HPDE6-E6E7 (cell line): ENCODE measurements around the gene GRM1.
"Not testable (repeated sequence)": the region's sequence is repeated elsewhere in the genome, so short reads cannot be mapped to it uniquely, and the experiment has no call there.

ENCODE experiments used
- DNase-seq: peaks from one replicate; pipeline ENCODE4 v3.0.0; 2011; ENCODE audit warnings: missing footprints; ENCODE audit errors: extremely low spot score

Gene GRM1

GRCh38 chr6:146271163-146271562 lies 242.3 kb downstream of the GRM1 start:
- not testable (repeated sequence) for DNase-seq

DNA sequence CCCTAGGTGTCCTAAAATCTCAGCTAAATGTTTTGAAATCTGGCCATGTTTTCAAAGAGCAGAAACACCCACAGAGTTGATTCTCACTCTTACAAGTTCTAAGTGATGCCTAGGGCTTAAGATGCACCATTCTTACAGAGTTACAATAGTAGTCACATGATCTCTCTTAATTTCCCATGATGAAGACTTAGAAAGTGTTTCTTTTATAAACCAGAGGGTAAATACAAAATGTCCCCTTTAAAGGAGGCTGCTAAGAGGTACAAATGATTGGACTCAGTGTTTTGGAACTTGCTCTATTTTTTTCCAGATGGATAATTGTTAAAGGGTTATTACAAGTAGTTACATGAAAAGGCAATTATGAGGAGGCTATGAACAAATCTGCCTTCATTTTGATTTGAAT lies 244.6 kb downstream of the GRM1 start:
- DNase-seq = no peak

GRCh38 chr6:146277142-146277541 lies 248.3 kb downstream of the GRM1 start:
- no peak for DNase-seq

DNA sequence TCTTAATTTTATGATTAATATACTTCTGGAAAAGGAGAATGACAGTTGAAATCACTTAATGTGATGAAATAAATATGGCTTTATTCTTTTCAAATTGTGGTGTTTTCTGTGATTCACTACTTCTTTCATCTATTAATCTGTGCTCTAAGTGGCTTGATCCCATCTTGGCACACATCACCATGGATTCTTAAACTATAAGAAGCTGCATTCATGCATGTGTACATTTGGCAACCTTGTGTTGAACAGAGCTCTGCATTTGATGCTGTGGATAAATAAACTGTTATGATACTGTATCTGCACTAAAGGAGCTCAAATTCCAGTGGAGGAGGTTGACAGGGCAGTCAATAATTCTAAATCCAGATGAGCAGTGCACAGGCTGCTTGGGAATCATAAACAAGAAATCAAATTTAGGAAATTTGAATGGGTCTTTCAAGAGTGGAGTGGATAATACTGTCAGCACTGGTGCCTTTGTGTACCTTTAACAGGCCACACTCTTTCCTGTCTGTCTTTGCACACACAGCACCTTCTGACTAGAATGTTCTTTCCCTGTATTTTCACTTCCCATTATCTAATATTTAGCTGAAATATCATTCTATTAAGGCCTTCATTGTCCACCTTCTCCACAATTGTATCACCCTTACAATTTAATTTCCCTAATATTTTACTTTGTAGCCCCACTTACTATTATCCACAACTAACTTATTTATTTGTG lies 252.9 kb downstream of the GRM1 start:
- DNase-seq = no peak

DNA sequence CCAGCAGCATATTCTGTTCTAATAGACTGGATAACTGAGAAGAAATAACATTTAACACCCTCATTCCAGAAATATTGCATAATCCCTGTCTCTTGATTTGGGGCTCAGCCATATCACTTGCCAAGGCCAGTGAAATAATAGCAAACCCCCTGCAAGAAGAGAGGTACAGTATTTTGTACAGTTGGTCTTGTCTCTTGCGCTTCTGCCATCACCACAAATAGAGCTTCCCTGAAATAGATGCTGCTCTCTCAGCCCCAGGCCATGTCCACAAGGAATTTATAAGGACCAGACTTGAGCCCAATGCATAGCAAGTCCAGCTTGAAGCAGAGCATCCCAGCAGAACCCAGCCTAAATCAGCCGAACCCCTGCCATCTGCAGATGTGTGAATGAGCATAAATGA lies 254.0 kb downstream of the GRM1 start:
- no peak for DNase-seq

GRCh38 chr6:146284311-146284710 lies 255.4 kb downstream of the GRM1 start:
- DNase-seq = no peak

GRCh38 chr6:146286961-146287360 lies 258.1 kb downstream of the GRM1 start:
- no peak for DNase-seq

DNA sequence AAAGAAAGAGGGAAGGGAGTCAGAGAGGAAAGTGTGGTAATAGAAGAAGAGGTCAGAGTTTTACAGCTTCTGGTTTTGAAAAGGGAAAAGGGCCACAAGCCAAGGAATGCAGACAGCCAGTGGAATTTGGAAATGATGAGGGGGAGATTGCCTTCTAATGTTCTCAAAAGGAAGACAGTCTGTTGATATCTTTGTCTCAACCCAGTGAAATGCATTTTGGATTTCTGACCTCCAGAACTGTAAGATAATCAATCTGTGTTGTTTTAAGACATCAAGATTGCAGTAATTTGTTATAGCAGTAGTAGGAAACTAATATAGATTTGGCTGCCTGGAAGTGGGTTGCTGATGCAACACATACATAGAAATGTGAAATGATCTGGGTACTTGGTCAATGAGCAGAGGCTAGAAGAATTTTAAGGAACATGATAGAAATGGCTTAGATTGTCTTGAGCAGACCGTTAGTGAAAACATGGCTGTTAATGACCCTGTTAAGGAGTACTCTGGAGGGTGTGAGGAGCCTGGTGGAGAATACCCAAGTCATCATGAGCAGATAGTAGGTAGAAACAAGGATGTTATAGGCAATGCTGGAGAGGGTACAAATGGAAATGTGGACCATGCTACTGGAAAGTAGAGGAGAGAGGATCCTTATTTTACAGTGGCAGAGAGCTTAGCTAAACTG lies 259.0 kb downstream of the GRM1 start:
- no peak for DNase-seq

- DNase-seq = peak; percentile 28
These were observed 261.1 kb downstream of the GRM1 start for GRCh38 chr6:146289816-146290588.

DNA sequence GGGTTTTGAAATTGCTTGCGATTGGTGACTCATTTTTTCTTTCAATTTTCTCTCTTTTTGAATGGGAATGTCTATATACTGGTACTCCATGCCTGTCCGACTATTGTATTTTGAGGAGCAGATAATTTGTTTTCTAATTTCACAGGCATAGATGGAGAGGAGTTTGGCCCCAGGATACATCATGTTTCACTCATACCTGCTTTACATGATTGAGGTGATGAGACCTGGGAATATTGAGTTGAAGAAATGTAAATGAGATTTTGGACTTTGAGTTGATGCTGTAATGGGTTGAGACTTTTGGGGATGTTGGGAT lies 261.7 kb downstream of the GRM1 start:
- DNase-seq = no peak

GRCh38 chr6:146292506-146292905 lies 263.6 kb downstream of the GRM1 start:
- no peak for DNase-seq

GRCh38 chr6:146295695-146296094 lies 266.8 kb downstream of the GRM1 start:
- DNase-seq = no peak

DNA sequence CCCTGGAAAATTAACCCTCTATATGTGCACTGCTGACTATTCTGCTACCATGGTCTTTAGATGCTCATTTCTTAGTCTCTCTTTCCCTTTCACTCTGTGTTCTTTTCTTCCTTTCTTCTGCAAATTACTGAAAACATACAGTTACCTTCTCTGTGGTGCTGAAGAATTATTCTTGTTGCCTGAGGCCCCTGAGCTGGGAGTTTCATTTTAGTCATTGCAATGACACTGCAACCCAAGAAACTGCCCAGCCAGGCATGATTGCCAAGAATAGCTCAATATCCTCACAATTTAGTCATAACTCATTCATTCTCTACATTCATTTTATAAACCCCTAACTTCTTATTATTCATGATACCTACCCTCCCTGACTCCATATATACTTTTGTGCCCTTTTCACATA lies 269.0 kb downstream of the GRM1 start:
- no peak for DNase-seq

DNA sequence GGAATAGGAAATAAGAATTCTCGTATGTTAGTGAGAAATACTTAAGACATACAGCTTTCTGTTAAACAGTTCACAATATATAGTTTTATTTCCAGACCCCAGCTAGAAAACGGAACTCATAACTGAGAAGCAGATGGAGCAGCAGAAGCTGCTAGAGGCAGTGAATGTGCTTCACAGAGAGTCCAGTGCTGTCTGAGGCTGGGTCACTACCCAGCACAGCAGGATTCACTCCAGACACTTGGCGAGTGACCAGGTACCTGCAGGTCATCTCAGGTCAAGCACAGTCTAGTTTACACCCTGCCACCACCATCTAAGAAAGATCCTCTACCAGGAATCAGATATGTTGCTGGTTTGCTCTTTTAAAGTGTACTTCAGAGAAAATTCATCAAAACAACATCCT lies 271.7 kb downstream of the GRM1 start:
- DNase-seq = no peak

GRCh38 chr6:146301764-146302163 lies 272.9 kb downstream of the GRM1 start:
- DNase-seq = no peak

DNA sequence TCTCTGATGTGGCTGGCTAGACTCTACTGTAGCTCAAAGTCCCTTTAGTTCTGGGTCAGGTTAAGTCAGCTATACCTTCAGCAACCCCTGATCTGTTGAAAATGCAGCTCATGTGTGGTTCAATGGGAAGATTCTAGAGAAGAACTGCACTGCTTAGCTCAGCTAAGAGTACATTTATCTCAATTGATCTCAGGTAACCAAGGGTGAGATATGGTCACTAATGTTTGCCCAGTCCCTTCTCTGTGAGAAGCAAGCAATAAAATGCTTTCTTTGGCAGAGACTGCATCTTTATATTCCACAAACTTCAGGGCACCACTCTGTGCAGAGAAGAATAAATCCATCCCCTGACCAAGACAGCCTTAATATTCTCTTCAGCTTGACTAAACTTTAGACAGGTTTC lies 274.1 kb downstream of the GRM1 start:
- DNase-seq = no peak

DNA sequence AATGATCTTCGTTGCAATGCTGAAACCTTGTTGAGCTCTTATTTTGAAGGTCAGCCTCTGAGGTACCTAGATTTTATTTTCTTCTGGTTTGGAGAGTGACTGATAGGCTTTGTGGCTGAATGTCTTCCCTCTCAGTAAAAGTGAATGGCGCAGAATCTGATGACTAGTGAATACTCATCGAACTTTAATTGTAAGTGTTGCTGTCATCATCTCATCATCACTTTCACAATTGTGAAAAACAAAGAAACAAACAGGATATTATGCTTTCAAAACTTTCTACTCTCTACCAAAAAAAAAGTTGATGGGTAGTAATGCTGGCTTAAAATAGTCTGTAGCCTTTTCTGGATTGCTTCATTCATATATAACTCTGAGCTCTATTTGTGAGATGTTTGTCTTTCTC lies 275.3 kb downstream of the GRM1 start:
- DNase-seq = no peak

- DNase-seq = no peak
These were observed 276.2 kb downstream of the GRM1 start for GRCh38 chr6:146305092-146305491.

DNA sequence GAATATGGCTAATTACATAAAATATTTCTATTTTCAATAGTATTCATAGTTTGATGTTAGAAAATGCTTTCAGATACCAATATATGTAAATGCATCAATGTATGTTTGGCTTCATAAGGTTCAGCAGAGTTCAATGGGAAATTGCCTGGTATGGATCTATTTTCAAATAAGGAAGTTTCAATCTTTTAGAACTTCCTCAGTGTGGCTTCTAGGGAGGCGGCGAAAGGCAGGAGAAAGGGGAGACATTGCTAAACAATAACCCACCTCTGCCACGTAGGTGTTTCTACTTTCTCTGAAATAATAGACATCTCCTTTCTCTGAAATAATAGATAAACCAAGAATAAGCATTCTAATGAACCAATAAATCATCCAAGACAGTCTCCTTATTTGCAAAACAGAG lies 277.1 kb downstream of the GRM1 start:
- DNase-seq = no peak

- DNase-seq = no peak
These were observed 281.8 kb downstream of the GRM1 start for GRCh38 chr6:146310628-146311027.

DNA sequence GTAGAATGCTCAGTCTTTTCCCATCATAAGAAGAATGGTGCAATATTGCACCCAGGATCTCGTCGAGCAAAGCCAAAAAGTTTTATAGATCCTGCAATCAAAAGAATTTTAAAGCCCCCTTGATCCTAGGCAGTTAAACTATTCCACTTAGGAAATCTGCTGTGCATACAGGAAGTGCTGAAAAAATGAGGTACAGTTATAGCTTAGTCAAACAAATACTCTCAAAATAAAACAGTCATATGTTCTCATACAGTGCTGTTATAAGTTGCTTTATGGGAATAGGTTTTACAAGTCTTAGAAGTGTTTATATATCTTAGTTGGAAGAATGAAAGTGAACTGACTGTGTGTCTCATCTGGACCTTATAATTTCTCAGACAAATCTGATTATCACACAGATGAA lies 282.2 kb downstream of the GRM1 start:
- DNase-seq = no peak

DNA sequence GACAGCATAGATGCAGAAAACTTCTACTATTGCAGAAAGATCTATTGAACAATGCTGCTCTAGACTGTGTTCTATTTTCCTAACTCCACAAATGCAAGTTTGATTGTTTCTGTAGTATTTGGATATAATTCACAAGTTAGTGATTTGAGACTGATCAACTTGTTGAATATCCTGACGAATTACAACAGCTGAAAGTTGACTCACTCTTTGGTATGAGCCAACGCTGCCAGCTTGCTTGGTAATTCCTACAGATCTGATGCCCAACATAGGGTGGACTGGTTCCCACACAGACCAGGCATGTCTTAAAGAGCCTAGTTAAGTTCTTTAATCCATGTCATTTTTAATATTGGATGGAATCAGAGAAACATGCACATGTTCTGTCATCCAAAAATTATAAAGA lies 283.7 kb downstream of the GRM1 start:
- DNase-seq = no peak
